ENCODE data around the gene EIF3A. TPM values are rescaled to one million over a fixed set of nuclear protein-coding genes. Genes with fewer than 3 reads are reported as not detected.

The EIF3A gene
- polyA plus RNA-seq, 4 donors: 143 to 198 (median 184) TPM

Other genes with a start within 250 kb of the EIF3A start
- gene NANOS1, start 51.1 kb downstream of the EIF3A start, polyA plus RNA-seq (ENCODE audit: insufficient read length in 4 of 4): 10 to 100 TPM in 1 of 4 donors, 1 to 10 TPM in 3; 3.5 to 19.5 (median 4.4) TPM
- 10 to 100 TPM; 54.0 to 61.7 (median 56.5) TPM for gene DENND10, start 23.3 kb upstream of the EIF3A start, polyA plus RNA-seq (ENCODE audit: insufficient read length in 4 of 4)
- gene SFXN4, start 84.9 kb upstream of the EIF3A start, polyA plus RNA-seq (ENCODE audit: insufficient read length in 4 of 4): 10 to 100 TPM; 14.7 to 31.1 (median 27.4) TPM
- gene PRDX3, start 98.0 kb upstream of the EIF3A start, polyA plus RNA-seq (ENCODE audit: insufficient read length in 4 of 4): 100 to 1,000 TPM; 166 to 290 (median 276) TPM
- gene GRK5, start 126.8 kb upstream of the EIF3A start, polyA plus RNA-seq (ENCODE audit: insufficient read length in 4 of 4): 10 to 100 TPM; 14.5 to 35.1 (median 18.2) TPM